ENCODE data around the gene TJP1.

DNA sequence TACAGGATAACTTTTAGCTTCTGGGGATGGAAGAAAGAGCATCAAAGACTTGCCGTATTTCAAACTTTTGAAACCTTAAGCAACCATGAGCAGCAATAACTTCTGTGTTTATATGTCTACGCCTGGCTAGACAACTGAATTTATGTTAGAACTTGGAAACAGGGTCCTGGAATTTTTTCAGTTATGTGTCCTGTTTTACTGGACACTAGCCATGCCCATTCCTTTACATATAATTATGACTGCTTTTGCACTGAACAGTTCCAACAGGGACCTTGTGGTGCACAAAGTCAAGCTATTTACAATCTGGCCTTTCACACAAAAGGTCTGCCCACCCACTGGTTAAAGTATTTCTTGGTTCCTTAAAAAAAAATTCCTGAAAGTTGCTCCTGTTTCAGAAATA lies 37.1 kb downstream of the TJP1 start:
- TF ChIP-seq EZH2 (IDR thresholded peaks at IDR 0.05; ENCODE audit: insufficient read depth, poor library complexity, severe bottlenecking) (no peak), EZH2phosphoT487 (IDR thresholded peaks at IDR 0.05; ENCODE audit: insufficient read depth, low read depth) (no peak)

Data from GM23248 (cell line).